Measurements from ENCODE around the gene TRIM31.

DNA sequence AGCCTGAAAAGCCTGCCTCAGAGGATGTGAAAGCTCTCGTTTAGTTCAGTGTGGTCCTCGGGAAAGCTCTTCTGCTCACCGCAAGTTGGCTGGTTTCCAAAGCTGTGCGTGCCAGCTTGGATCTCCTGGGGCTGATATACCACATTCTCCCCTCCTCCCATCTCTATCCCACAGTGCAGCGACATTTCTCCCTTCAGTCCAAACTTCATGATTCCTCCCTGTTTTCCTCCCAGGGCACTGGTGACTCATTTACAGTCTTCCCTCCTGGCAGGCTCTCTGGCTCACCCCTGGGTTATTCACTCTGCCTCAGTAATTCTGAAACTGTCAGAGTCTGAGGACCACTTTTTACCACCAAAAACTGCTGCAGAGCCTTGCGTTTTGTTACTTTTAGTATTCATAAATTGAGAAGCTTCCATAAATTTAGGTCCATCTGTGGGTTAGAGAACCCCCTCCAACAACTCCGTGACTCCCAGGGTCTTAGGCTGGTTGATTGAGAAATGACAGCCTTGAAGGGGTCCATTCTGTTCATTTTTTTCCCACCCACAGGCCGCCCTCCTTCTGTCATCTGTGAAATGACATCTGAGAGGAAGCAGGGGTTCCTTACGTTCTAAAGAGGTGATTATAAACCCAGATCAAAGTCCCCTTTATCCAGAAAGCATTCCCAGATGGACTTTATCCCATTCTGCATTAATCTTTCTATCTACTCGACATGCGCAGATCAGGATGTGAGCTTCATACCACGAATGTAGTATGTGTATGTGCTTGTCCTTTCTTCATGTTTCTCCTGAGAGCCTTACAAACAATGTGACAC, 42.0 kb upstream of the TRIM31 start:
- TF ChIP-seq, protein P1, sequence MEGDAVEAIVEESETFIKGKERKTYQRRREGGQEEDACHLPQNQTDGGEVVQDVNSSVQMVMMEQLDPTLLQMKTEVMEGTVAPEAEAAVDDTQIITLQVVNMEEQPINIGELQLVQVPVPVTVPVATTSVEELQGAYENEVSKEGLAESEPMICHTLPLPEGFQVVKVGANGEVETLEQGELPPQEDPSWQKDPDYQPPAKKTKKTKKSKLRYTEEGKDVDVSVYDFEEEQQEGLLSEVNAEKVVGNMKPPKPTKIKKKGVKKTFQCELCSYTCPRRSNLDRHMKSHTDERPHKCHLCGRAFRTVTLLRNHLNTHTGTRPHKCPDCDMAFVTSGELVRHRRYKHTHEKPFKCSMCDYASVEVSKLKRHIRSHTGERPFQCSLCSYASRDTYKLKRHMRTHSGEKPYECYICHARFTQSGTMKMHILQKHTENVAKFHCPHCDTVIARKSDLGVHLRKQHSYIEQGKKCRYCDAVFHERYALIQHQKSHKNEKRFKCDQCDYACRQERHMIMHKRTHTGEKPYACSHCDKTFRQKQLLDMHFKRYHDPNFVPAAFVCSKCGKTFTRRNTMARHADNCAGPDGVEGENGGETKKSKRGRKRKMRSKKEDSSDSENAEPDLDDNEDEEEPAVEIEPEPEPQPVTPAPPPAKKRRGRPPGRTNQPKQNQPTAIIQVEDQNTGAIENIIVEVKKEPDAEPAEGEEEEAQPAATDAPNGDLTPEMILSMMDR (IDR thresholded peaks at IDR 0.05): no peak
- no peak for TF ChIP-seq POLR2A (IDR thresholded peaks at IDR 0.05)
- TF ChIP-seq POLR2AphosphoS5 (IDR thresholded peaks at IDR 0.05): no peak
- no peak for TF ChIP-seq EP300 (IDR thresholded peaks at IDR 0.05)
